Measurements from ENCODE around the gene GNG4.
"Not testable (repeated sequence)": the region's sequence is repeated elsewhere in the genome, so short reads cannot be mapped to it uniquely, and the experiment has no call there.

The GNG4 gene

DNA sequence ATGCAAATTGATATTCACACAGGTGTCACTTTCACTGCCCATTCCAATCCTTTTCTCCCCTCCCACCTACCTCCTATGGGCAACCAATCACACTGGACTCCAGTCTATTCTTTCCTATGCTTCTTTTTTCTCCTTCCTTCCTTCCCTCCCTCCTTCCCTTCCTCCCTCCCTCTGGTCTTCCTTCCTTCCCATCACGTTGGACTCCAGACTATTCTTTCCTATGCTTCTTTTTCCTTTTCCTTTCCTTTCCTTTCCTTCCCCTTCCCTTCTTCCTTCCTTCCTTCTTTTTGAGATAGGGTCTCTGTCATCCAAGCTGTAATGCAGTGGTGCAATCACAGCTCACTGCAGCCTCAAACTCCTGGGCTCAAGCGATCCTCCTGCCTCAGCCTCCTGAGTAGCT lies 64.6 kb downstream of the GNG4 start:
- no peak for DNase-seq (ENCODE audit: low read depth in 2 of 2)

DNA sequence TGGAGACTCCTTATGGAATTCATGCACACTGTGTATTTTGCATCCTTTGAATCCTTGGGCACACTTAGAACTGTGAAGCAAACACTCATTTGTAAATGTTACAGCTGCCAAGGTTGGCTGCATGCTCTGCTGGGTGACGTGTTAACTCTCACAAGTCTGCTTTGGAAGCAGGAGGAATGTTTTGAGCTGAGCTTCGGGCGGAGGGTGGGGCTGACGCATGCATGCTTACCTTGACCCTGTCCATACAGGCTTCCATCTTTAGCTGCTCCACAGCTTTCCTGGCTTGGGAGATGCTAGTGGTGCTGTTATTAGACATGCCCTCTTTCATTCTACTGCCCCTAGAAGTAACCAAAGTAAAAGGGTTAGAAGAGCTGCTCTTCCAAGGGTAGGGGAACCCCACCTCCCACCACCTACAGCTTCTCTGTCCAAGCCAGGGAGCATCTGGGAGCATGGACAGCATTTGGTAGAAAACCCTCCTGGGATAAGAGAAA lies 66.0 kb downstream of the GNG4 start:
- no peak for DNase-seq (ENCODE audit: low read depth in 2 of 2)

DNA sequence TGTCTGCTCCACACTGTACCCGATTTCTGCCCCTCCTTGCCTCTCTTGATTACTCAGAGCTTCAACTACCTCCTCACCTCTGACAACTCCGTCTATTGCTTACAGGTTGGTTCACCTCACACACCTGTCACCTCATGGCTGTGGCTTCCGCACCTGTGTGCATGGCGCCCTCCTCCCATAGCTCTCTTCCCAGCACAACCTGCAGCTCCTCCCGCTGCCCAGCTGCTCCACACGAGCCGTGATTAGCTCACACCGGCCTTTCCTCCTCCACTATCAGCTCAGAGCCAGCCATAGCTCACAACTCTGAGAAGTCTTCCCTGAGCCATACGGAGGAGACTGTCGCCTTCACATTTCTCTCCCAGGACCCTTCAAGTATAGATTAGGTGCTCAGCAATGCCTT lies 67.5 kb downstream of the GNG4 start:
- DNase-seq (ENCODE audit: low read depth in 2 of 2): no peak

DNA sequence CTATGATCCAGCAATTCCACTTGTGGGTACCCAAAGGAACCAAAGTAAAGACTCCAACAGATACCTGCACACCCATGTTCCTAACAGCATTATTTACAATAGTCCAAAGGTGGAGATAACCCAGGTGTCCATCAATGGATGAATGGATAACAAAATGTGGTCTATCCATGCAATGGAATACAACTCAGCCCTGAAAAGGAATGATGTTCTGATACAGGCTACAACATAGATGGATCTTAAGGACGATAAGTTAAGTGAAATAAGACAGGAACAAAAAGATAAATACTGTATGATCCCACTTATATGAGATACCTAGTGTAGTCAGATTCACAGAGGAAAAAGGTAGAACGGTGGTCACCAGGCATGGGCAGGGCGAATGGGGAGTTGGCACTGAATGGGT lies 69.7 kb downstream of the GNG4 start:
- no peak for DNase-seq (ENCODE audit: low read depth in 2 of 2)

DNA sequence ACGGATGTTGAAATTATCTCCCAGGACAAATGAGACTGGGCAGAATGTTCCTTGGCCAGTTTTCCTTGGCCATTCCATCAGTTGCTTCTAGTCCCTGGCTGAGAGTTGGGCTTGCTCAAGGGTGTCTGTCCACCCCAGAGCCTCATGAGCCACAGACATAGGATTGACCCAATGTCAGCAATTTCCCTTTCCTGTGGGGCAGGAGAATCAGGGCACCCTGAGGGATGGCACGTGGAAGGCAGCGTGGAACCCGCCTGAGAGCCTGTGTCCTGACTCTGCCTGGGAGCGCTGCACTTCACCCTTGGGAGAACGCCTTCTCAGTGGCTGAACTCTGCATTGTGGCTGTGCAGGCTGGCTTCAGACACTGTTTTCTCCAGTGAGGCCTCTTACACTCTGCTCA lies 74.0 kb downstream of the GNG4 start:
- DNase-seq (ENCODE audit: low read depth in 2 of 2): no peak

DNA sequence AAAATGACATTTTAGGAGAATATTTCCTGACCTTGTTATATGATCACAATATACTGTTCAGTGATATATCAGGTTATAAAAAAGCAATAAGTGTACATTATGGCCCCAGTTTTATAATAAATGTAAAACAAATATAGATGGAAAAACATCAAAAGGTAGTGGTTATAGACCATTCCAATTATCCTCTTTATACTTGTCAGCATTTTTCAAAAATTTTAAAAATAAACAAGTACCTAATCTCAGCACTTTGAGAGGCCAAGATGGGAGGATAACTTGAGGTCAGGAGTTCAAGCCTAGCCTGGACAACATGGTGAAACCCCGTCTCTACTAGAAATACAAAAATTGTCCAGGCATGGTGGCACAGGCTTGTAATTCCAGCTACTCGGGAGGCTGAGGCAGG lies 75.7 kb downstream of the GNG4 start:
- DNase-seq (ENCODE audit: low read depth in 2 of 2): no peak

DNA sequence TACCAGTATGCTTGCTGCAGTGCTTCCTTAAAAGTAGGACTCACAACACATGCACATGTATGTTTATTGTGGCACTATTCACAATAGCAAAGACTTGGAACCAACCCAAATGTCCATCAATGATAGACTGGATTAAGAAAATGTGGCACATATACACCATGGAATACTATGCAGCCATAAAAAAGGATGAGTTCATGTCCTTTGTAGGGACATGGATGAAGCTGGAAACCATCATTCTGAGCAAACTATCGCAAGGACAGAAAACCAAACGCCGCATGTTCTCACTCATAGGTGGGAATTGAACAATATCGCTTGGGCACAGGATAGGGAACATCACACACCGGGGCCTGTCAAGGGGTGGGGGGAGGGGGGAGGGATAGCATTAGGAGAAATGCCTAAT lies 76.6 kb downstream of the GNG4 start:
- DNase-seq (ENCODE audit: low read depth in 2 of 2): not testable (repeated sequence)

DNA sequence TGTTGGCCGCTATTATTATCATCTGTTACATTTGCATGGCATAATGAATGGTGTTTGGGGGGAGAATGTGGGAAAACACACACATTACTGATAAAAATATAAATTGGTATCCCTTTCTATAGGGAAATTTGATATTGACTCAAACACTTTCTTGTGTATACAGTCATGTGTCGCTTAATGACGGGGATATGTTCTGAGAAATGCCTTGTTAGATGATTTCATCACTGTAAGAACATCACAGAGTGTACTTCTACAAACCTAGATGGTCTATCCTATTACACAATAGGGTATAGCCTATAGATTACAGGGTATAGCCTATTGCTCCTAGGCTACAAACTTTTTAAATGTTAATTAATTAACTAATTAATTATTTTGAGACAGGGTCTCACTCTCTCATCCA lies 78.1 kb downstream of the GNG4 start:
- DNase-seq (ENCODE audit: low read depth in 2 of 2): no peak

DNA sequence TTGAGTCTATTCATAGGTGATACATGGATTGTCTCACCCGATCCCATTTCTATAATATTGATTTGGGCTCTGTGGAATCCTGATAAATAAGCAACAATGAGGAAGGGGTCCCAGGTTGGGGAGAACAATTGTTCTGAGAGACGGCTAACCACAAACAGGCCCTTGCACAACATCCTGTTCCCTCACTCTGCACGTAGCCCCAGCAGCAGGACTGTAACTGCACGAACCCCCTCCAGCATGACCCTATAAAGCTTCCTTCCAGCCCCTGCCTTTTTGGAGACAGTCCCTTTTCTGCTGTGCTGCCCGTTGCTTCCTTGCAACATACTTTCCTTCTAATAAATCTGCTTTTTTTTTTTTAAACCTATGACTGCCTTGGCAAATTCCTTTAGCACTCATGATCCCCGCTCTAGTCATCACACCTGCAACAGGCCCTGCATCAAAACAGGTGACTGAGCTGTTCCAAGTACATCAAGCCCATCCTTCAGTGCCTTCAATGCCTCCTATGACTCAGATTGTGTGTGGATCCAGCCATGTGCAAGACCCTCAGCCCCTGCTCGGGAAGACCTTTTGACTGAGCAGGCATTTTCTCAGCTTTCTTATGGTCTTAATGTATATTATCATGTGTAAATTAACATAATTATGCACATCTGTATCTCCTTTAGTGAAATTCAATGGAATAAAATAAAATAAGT lies 81.6 kb downstream of the GNG4 start:
- DNase-seq (ENCODE audit: low read depth in 2 of 2): no peak

DNA sequence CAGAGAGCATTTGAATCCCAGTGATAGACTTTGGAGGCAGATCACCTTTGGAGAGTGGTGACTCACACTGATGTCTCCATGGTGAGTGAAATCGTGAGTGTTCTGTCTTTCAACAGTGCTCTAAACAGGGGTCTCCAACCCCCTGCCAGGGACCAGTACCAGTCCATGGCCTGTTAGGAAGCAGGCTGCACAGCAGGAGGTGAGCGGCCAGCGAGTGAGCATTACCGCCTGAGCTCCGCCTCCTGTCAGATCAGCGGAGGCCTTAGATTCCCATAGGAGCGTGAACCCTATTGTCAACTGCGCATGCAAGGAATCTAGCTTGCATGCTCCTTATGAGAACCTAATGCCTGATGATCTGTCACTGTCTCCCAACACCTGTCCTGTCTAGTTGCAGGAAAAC lies 83.5 kb downstream of the GNG4 start:
- no peak for DNase-seq (ENCODE audit: low read depth in 2 of 2)

DNA sequence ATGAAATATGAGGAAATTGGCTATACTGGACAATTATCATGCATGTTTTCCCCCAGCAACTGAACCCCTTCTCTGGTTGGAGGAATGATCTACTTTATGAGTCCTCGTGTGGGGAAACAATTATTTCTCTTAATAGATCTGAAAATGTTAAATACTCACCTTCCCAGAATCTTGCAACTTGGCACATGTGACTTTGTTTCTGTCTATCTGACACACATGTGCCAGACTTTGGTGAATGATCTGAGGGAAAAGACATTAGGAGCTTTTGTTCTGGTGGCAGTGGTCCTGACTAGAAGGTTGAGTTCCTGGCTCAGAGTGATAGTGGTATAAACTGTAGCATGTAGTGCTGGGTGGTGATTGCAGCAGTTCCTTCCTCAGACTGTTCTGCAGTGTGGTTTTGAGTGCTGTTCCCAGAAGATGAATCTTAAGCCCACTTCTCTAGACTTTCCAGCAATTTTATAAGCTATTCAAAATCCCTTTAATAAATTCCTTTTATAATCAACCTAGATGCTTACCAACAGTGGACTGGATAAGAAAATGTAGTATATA lies 86.0 kb downstream of the GNG4 start:
- no peak for DNase-seq (ENCODE audit: low read depth in 2 of 2)

DNA sequence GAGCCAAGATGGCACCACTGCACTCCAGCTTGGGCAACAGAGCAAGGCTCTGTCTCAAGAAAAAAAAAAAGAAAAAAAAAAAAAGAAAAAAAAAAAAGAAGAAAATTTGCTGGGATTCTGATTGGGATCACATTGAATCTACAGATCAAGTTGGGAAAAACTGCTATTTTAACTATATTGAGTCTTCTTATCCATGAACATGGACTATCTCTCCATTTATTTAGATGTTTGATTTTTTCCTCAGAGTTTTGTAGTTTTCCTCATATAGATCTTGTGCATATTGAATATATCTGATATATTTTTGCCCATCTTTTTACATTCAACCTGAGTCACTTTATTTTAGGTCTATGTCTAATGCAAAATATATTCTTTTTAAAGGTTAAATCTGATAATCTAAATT lies 87.0 kb downstream of the GNG4 start:
- no peak for DNase-seq (ENCODE audit: low read depth in 2 of 2)

DNA sequence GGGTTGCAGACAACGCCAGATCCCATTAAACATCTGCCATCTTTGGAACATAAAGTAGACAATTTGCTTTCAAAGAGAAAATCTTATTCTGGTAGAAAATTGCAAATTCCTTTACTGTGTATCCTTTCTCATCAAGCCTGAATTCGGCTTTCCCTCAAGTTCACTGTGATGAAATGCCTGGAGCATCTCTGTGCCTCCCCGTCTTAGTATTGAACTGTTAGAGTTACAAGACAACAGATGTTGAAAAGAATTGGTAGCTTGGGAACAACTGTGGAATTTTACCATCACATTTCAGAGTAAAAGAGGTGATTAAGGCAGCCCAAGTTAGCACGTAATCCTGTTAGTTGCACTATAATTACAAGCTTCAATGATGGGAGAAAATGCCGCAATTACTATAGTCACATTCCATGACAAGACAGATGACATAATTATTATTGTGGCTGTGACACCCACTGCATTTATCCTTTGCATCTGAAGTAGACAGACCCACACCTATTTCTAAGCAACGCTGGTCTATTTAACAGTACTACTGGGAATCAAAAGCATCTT lies 90.9 kb downstream of the GNG4 start:
- DNase-seq (ENCODE audit: low read depth in 2 of 2): no peak

DNA sequence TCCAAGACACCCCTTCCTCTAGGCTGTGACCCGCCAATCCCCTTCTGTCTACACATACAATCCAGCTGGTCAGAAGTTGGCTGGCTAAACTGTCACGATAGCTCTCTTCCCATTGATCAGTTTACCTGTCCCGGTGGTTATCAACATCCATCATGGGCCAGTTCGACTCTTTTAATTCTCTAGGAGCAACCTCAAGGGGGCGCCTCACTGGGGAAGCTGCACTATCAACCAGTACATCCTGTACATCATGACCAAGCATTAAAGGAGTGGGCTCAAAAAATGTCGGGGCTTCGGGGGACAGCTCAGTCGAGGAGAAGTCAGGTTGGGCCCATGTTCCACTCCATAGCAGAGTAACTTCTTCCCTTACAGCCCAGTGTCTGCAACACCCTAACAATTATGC lies 92.1 kb downstream of the GNG4 start:
- no peak for DNase-seq (ENCODE audit: low read depth in 2 of 2)

DNA sequence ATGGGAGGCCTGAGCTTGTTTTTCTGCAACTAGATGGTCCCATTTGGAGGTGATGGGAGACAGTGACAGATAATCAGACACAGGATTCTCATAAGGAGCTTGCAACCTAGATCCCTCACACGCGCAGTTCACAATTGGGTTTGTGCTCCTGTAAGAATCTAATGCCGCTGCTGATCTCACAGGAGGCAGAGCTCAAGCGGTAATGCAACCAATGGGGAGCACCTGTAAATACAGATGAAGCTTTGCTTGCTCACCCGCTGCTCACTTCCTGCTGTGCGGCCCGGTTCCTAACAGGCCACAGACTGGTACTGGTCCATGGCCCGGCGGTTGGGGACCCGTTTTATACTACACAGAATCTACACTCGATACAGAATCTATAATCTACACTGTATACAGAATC lies 92.8 kb downstream of the GNG4 start:
- DNase-seq (ENCODE audit: low read depth in 2 of 2): no peak

DNA sequence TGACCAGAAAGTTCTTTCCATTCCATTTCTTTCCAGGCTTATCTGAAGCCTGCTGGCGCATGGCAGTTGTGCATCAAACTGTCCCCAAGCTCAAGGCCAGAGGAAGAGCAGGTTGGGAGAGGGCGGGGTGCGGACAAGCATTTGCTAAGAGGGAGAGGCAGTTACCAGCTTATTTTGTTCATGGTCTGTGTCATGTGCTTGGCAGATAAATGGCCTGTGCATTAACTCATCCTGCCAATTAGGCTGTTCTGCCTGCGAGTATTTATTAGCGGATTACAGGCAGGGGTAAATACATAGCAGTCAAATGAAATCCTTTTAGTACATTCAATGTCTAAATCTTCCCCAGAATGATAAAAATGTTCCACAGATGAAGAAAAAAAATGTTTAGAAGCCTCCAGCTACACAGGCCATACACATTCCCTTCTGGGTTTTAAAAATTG lies 96.5 kb downstream of the GNG4 start:
- DNase-seq (ENCODE audit: low read depth in 2 of 2): no peak

DNA sequence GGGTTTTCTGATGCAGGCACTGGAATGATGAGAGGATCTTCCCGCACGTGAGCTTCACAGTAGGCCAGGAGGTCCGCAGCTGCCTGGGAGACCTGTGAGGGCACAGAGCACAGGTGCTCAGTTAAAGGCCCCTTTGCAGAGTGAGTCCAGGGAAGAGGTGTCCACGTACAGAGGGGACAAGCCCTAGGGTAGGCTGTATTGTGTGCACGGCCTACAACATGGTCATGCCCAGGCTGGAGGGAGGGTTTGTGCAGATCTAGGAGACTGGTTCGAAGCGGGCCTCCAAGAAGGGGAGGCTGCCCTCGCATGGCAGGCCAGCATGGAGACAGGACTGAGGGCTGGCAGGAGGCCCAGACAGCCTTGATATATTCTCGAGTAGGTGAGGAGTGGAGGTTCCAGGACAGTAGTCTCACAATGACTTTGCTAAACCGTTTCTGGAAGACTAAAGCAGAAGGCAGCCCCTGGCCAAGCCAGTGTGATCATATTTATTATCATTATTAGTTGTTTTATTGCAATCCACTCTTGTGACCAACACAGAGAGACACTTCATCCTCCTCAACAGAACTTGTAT lies 97.4 kb downstream of the GNG4 start:
- DNase-seq (ENCODE audit: low read depth in 2 of 2): no peak

DNA sequence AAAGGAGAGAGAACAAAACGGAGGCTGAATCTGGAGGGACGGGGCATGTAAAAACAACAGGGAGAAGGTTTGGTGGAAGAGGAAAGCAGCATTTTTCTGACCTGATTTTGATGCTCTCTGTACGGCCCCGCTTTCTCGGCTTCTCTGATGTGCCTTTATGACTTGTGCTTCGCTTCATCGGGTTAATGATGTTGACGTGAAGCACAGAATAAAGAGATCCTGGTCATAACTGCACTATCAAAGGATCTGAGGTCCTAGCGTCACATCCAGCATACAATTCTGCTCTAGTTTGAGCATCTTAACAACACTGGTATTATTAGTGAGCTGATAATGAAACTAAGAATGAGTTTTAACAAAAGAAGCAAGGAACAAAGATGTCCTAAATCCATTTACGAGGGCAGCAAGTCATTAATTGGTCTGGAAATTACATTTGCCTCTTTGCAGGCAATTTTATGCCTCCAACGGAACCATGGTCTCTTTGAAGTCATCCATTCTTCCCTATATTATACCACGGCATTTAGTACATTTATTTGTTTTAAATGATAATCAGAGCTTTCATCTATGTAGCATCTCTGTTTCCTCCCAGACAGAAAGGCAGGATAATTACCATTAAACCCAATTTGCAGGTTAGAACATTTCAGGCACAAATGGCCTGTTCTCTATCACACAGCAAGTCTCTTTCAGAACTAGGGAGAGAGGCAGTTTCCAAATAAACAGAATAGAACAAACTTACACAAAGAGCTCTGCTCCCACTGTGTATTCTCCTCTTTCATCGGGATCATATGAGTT lies 100.0 kb downstream of the GNG4 start:
- DNase-seq (ENCODE audit: low read depth in 2 of 2): no peak

DNA sequence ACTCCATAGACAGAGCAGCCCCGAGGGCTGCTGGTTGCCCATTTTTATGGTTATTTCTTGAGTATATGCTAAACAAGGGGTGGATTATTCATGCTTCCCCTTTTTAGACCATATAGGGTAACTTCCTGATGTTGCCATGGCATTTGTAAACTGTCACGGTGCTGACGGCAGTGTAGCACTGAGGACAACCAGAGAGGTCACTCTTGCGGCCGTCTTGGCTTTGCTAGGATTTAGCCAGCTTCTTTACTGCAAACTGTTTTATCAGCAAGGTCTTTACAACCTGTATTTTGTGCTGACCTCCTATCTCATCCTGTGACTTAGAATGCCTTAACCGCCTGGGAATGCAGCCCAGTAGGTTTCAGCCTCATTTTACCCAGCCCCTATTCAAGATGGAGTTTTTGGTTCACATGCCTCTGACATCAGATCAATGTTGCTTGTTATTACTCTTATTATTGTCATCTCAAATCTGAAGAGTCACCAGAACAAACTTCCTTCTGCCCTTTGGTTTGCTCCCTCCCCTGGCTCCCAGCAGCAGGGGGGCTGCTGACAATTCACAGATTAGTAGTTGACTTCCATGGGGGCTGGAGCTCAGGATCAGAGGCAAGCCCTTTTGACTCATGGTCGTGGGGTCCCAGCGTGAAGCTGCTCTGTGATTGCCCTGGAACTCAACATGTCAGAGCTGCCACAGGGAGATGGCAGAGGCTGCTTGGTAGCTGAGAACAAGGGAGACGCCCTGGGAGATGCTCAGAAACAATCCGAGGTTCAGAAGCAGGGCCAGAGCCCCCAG lies 103.0 kb downstream of the GNG4 start:
- not testable (repeated sequence) for DNase-seq (ENCODE audit: low read depth in 2 of 2)

DNA sequence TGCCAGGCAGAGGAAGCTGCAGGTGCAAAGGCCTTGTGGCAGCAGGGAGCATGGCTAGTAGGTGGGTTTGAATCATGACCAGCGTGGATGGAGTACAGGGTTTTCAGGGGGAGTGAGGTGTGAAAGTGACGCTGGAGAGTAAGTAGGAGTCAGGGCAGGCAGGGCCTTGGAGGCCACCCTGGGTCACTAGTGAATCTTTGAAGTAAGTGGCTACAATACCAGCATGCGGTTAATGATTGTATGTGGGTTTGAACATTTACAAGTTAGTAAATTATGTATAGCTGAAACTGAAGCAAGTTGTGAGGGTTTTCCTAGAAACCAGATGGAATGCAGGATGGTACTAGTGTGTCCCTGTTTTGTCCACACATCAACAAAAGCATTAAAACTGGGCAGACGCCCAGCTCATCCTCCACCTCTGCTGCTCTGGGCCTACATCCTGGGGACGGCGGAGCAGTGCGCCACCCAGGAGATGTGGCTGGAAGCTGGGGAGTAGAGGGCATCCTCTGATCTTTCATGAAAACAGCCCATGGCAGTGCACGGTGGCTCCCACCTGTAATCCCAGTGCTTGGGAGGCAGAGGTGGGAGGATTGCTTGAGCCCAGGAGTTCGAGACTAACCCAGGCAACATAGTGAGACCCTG lies 104.2 kb downstream of the GNG4 start:
- DNase-seq (ENCODE audit: low read depth in 2 of 2): no peak

DNA sequence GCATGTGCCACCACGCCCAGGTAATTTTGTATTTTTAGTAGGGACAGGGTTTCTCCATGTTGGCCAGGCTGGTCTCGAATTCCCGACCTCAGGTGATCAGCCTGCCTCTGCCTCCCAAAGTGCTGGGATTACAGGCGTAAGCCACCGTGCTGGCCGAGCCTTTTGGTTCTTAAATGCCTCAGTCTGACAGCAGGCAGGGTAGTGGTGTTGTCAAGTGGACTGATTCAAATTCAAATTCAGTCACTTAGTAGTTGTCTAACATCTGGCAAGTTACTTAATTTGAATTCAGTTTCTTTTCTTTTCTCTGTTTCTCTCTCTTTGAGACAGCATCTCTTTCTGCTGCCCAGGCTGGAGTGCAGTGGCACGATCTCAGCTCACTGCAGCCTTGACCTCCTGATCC lies 106.7 kb downstream of the GNG4 start:
- not testable (repeated sequence) for DNase-seq (ENCODE audit: low read depth in 2 of 2)

Measured in stimulated activated CD8-positive, alpha-beta memory T cell treated with anti-CD3 and anti-CD28 coated beads, Interleukin-7, amount 100 ng/mL, for 1 hour (primary cell).